ENCODE measurements around the gene SHC3.

SHC3 gene

DNA sequence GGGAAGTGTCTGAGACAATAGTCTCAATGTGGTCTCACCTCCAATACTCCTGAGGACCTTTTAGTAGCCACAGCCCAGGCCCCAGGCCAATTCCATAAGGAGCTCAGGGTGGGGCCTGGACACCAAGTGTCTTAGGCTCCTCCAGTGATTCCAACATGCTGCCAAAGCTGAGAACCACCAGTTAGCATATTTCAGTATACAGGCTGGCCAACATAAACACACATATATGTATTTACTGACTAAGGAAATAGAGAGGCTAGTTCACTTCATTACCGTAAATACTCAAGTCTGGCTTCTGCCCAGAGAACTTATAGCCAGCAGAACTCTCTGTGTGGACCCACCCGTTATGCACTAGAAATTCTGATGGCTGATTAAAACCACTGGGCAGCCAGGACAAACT lies 163.3 kb downstream of the SHC3 start:
- H3K4me3 Mint-ChIP-seq: no peak overlapping the region
- no peaks in the 10 kb centered on the region for H3K9me3 Mint-ChIP-seq
- DNase-seq (ENCODE audit: low spot score in 2 of 2): no peak
- ATAC-seq (replicated peaks; ENCODE audit: extremely low read depth, poor library complexity, severe bottlenecking): no peak
- H3K4me1 Mint-ChIP-seq: no peaks in the 10 kb centered on the region
- peaks cover 53% of the 10 kb centered on the region for H3K27me3 Mint-ChIP-seq
- H3K27ac Mint-ChIP-seq (ENCODE audit: low read depth): no peak overlapping the region
- no peaks in the 10 kb centered on the region for H3K36me3 Mint-ChIP-seq (ENCODE audit: insufficient read depth)

DNA sequence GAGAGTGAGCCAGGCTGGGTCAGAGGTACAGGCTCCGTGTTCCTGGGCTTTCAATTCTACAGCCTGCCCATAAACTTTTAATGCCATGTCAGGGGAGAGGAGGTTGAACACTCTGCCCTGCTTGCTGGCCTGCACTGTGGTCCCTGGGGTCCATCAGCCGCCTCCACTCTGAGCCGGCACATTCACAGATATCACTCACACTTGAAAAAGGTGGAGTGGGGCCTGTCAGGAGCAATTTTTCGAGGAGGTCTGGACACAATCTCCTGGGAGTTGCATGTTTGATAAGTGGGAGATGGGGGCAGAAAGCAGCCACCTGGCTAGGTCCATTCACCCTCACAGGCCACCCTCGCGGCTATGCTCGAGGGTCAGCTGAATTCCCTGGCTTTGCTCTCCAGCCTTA lies 164.5 kb downstream of the SHC3 start:
- H3K27me3 Mint-ChIP-seq: peaks cover 46% of the 10 kb centered on the region
- no peak for DNase-seq (ENCODE audit: low spot score in 2 of 2)
- no peak for ATAC-seq (replicated peaks; ENCODE audit: extremely low read depth, poor library complexity, severe bottlenecking)

DNA sequence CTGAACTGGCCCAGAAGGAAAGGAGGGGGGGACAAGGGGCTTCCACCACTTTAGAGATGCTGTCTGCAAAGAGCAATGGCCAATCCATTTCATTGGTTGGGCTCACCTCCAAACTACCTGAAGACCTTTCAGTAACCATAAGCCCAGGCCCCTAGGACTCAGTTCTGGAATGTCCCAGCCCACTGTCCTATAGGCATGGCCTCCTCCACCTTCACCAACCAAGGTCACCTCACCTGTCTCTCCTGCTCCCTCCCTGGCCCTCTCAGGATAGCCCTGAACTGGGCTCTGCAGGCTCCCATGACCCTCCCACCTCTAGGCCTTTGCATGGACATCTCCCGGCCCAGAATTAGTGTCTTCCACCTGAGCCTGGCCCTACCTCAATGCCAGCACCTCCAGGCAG lies 165.0 kb downstream of the SHC3 start:
- Mint-ChIP-seq H3K27me3 (peaks cover 46% of the 10 kb centered on the region), H3K4me3 (no peak overlapping the region), H3K4me1 (no peaks in the 10 kb centered on the region), H3K36me3 (ENCODE audit: insufficient read depth) (no peaks in the 10 kb centered on the region), H3K9me3 (no peaks in the 10 kb centered on the region), H3K27ac (ENCODE audit: low read depth) (no peak overlapping the region)
- ATAC-seq (replicated peaks; ENCODE audit: extremely low read depth, poor library complexity, severe bottlenecking): no peak
- no peak for DNase-seq (ENCODE audit: low spot score in 2 of 2)

More for the DNA sequence above, 164.5 kb downstream of the SHC3 start:
- Mint-ChIP-seq H3K4me1 (no peaks in the 10 kb centered on the region), H3K27ac (ENCODE audit: low read depth) (no peak overlapping the region), H3K9me3 (no peaks in the 10 kb centered on the region), H3K4me3 (no peak overlapping the region), H3K36me3 (ENCODE audit: insufficient read depth) (no peaks in the 10 kb centered on the region)

DNA sequence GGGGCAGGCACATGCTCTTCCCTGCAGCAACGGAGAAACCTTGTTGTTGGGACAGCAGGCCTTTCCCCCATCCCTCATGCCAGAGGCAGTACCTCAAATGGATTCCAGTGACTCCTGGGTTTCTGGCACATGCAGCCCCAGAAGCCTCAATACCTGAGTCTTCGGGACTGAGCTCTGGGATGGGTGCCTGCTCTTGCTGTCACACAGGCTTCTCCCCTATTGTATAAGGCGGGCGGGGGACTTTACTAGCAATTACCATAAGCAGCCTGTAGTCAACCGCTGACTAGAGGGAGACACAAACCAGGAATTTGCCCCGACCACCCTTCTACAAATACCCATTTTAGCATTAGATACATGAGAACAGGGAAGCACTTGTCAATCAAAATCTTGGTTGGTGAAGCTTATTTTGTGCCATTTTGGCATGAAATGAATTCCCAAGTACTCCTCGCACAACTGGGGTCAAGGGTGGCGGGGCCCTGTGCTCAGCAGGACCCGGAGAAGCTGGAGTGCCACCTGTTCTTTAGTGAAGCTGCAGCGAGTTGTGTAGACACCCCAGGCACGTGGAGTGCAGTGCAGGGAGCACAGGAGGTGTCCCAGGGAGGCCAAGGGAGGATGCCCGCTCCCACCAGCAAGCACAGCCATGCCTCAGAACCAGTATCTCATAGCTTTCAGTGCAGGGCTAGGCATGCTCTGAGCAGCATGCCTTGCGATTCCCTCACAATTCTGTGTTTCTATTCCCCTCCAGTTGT lies 166.2 kb downstream of the SHC3 start:
- no peaks in the 10 kb centered on the region for H3K36me3 Mint-ChIP-seq (ENCODE audit: insufficient read depth)
- no peak for DNase-seq (ENCODE audit: low spot score in 2 of 2)
- no peak overlapping the region for H3K27ac Mint-ChIP-seq (ENCODE audit: low read depth)
- no peak for ATAC-seq (replicated peaks; ENCODE audit: extremely low read depth, poor library complexity, severe bottlenecking)
- no peaks in the 10 kb centered on the region for H3K9me3 Mint-ChIP-seq
- H3K4me3 Mint-ChIP-seq: no peak overlapping the region
- peaks cover 46% of the 10 kb centered on the region for H3K27me3 Mint-ChIP-seq
- no peaks in the 10 kb centered on the region for H3K4me1 Mint-ChIP-seq

DNA sequence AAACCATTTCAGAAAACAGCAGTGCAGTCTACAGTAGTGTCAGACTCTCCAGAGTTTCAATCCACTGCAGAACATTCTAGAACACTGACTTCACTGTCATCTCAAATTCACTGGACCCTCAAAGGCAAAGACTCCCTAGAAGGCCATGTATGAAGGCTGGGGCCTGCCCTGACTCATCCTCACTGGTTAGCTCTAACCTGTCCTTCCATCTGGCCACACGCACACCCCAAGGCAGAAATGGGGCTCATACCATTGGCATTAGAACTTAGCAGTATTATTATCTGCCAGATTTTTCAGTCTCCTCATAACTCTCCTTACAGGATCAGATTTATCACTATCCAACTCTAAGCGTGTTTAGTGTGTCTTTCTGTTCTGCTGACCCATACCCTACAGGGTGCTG lies 166.9 kb downstream of the SHC3 start:
- DNase-seq (ENCODE audit: low spot score in 2 of 2) (no peak), ATAC-seq (replicated peaks; ENCODE audit: extremely low read depth, poor library complexity, severe bottlenecking) (no peak)
- Mint-ChIP-seq H3K36me3 (ENCODE audit: insufficient read depth) (no peaks in the 10 kb centered on the region), H3K9me3 (no peaks in the 10 kb centered on the region), H3K27me3 (peaks cover 46% of the 10 kb centered on the region), H3K4me3 (no peak overlapping the region), H3K27ac (ENCODE audit: low read depth) (no peak overlapping the region), H3K4me1 (no peaks in the 10 kb centered on the region)

DNA sequence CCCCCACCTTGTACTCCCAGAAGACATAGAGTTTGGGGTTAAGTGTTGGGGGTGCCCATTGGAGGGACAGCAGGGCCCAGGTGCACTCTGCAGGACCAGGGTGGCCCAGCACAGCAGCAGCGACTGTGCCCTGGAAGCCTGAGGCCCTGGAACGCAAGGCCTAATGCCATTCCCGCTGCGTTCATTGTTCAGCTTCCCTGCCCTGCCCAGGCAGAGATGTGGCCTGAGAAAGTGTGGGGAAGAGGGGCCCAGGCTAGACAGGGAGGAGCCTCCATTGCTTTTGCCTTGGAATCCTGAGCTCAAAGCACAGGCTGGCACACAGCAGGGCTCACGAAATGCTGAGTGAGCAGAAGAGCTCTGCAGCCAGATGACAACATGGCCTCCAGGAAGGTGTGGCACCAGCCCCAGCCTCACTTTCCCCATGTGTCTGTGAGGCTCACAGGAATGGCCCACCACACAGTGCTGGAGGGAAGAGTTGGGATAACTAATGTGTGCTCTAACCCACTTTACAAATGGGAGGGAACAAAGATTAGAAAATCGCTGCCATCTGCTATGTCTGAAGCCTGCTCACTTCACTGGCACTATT lies 168.0 kb downstream of the SHC3 start:
- Mint-ChIP-seq H3K4me3 (no peak overlapping the region), H3K9me3 (no peaks in the 10 kb centered on the region), H3K4me1 (no peaks in the 10 kb centered on the region), H3K27ac (ENCODE audit: low read depth) (no peak overlapping the region), H3K27me3 (peaks cover 39% of the 10 kb centered on the region), H3K36me3 (ENCODE audit: insufficient read depth) (no peaks in the 10 kb centered on the region)
- DNase-seq (ENCODE audit: low spot score in 2 of 2): no peak
- ATAC-seq (replicated peaks; ENCODE audit: extremely low read depth, poor library complexity, severe bottlenecking): no peak

DNA sequence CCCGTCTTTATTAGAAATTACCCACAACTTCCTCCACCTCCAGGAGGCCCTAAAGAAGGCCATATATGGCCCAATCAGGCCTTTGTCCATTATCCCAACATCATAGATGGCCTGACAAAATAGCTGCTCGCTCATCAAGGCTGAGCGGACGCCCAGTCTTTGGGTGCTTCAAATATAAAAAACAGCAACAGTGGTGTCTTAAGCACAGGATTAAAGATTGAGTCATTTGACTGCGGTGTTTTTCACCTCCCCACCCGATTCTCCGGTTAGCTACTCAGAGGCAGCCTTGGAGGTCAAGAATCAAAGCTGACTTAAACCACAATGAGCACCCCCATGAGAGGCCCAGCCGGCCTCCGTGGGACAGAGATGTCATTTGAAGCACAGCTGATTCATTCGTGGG lies 168.6 kb downstream of the SHC3 start:
- Mint-ChIP-seq H3K4me3 (no peak overlapping the region), H3K4me1 (no peaks in the 10 kb centered on the region), H3K36me3 (ENCODE audit: insufficient read depth) (no peaks in the 10 kb centered on the region), H3K27me3 (peaks cover 34% of the 10 kb centered on the region), H3K27ac (ENCODE audit: low read depth) (no peak overlapping the region), H3K9me3 (no peaks in the 10 kb centered on the region)
- DNase-seq (ENCODE audit: low spot score in 2 of 2): no peak
- no peak for ATAC-seq (replicated peaks; ENCODE audit: extremely low read depth, poor library complexity, severe bottlenecking)

DNA sequence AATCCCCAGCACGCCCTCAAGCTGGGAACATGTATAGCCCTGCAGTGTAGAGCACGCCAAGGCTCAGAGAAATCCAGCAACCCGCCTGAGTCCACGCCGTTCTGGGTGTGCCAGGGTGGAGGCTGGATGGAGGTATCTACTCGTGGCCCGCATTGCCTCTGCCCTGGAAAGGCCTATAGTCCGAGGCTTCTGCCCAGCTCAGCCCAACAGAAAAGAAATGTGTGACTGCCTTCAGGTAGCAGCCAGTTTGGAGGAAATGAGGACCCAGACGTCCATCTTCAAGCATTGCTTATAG lies 169.1 kb downstream of the SHC3 start:
- no peaks in the 10 kb centered on the region for H3K9me3 Mint-ChIP-seq
- DNase-seq (ENCODE audit: low spot score in 2 of 2) (no peak), ATAC-seq (replicated peaks; ENCODE audit: extremely low read depth, poor library complexity, severe bottlenecking) (no peak)
- H3K36me3 Mint-ChIP-seq (ENCODE audit: insufficient read depth): no peaks in the 10 kb centered on the region
- no peak overlapping the region for H3K27ac Mint-ChIP-seq (ENCODE audit: low read depth)
- H3K4me3 Mint-ChIP-seq: no peak overlapping the region
- H3K27me3 Mint-ChIP-seq: peaks cover 28% of the 10 kb centered on the region
- H3K4me1 Mint-ChIP-seq: no peaks in the 10 kb centered on the region

DNA sequence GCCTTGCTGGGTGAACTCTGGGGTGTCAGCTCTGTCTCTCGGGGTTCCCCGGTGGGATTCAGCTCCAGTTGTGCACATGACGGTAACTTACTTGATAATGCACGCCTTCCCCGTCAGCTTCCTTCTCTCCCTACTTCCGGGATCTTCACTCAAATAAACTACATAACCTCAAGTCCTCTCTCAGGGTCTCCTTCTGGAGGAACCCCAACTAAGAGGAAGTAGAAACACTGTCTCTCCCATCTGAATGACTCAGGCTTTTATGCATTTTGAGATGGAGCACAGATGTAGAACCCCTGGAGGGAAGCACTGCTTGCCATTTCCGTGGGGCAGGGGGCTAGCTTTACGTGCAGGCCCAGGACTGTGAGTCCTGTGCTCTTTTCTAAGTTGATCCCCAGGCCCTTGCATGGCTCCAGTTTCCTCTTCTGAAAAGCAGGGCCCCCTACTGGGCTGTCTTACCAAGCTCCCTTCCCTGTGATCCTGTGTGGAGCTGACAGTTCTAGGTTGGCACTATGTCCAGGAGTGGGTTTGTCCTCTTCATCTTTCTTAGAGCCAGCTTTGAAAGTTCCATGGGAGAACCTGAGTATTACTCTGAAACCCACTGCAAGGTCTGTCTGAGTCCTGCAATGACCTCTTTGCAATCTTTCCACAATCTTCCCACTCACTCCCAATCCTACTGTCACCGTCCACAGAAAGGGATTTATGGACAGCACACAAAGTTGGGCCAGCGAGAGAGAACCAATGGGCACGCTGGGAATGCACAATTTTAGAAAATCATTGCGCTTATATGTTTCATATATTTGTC lies 169.7 kb downstream of the SHC3 start:
- Mint-ChIP-seq H3K4me1 (no peaks in the 10 kb centered on the region), H3K9me3 (no peaks in the 10 kb centered on the region), H3K36me3 (ENCODE audit: insufficient read depth) (no peaks in the 10 kb centered on the region), H3K27ac (ENCODE audit: low read depth) (no peak overlapping the region), H3K4me3 (no peak overlapping the region), H3K27me3 (peaks cover 23% of the 10 kb centered on the region)
- DNase-seq (ENCODE audit: low spot score in 2 of 2) (no peak), ATAC-seq (replicated peaks; ENCODE audit: extremely low read depth, poor library complexity, severe bottlenecking) (no peak)

DNA sequence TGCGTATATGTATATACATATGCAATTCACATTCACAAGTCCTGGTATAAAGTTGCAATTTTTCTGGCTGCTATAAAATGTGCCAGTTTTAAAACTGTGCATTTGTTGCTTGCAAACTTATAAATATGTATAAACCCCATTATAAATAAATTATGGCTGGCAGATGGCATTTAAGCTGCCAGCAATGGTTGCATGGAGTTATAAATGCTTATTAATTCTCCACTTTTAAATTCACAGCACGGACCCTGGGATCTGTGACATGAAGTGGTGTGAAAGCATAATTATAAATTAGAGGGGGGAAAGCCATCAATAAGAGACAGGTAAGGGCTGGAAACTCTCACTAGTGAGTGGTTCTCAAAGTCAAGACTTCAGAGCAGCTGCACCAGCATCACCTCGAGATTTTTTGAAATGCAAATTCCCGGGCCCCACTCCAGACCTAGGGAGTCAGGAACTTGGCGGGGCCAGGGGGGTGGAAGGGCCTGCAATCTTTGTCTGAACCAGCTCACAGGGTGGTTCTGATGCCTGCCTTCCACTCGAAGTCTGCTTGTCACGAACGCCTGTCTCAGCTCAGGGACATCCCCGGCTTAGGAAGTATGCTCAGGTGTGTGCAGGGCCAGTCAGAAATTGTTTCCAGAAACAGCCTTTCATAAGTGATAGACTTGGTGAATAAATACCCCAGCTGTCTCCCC lies 170.4 kb downstream of the SHC3 start:
- DNase-seq (ENCODE audit: low spot score in 2 of 2): no peak
- Mint-ChIP-seq H3K4me1 (no peaks in the 10 kb centered on the region), H3K9me3 (no peaks in the 10 kb centered on the region), H3K27ac (ENCODE audit: low read depth) (no peak overlapping the region), H3K4me3 (no peak overlapping the region), H3K27me3 (peaks cover 16% of the 10 kb centered on the region), H3K36me3 (ENCODE audit: insufficient read depth) (no peaks in the 10 kb centered on the region)
- ATAC-seq (replicated peaks; ENCODE audit: extremely low read depth, poor library complexity, severe bottlenecking): no peak

DNA sequence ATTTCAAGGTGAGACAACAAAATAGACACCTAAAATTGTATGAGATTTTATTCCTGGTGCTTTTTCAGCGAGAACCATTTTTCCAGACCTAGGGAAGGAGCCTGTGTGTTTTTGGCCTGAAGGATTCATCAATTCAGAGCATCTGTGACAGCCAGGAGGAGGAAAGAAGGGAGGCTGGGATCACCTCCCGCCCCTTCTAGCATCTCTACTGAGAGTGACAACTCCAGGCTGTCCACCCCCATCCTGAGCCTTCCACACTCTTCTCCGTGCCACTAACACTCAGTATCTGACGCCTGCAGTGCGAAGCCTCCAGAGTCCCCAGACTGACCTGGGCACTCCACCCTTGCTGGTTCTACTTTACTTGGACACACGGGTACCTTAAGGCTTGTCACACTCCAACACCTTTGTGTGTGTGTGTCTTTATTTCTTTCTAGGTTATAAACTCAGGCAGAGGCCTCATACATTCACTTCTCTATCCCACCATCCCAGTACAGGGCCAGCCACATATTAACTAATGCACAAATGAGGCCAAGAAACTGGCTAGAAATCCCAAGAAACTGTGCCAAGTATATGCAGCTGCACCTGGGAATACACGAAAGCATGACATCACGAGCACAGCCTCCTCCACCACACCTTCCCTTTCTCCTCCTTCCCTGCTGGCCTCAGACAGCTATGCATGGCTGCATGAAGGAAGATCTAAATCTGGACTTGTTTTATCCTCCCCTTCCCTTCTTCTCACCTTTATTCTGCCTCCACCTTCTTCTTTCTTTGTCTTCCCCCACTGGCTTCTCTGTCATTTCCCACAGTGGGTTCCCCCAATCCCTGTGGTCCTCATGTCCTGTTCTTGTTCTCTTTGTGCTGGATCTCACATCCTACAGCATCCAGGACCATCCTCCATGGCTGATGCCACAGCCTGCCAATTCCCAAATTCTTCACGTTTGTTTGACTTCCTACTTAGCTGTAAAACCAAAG lies 171.3 kb downstream of the SHC3 start:
- Mint-ChIP-seq H3K4me1 (no peaks in the 10 kb centered on the region), H3K36me3 (ENCODE audit: insufficient read depth) (no peaks in the 10 kb centered on the region), H3K9me3 (no peaks in the 10 kb centered on the region), H3K27ac (ENCODE audit: low read depth) (no peak overlapping the region), H3K4me3 (no peak overlapping the region), H3K27me3 (peaks cover 16% of the 10 kb centered on the region)
- no peak for DNase-seq (ENCODE audit: low spot score in 2 of 2)
- no peak for ATAC-seq (replicated peaks; ENCODE audit: extremely low read depth, poor library complexity, severe bottlenecking)

DNA sequence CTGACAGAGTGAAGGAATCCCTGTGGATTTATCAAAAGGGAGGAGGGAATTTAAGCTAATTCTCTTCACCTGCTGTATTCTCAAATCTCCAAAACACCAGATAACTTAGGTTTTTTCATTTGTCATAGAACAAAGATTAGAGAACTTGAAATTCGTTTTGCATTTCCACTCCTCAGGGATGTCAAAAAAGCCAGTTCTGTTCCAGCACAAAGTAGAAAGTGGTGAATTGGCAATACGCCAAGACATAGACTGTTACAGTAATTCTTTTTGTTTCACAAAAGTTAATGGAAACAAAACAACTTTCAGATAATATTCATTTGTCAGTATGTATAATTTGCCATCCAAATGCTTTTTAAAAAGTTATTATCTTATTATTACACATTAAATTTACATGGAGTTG lies 172.4 kb downstream of the SHC3 start:
- no peaks in the 10 kb centered on the region for H3K36me3 Mint-ChIP-seq (ENCODE audit: insufficient read depth)
- peaks cover 18% of the 10 kb centered on the region for H3K27me3 Mint-ChIP-seq
- H3K4me3 Mint-ChIP-seq: no peak overlapping the region
- H3K9me3 Mint-ChIP-seq: no peaks in the 10 kb centered on the region
- H3K27ac Mint-ChIP-seq (ENCODE audit: low read depth): no peak overlapping the region
- ATAC-seq (replicated peaks; ENCODE audit: extremely low read depth, poor library complexity, severe bottlenecking) (no peak), DNase-seq (ENCODE audit: low spot score in 2 of 2) (no peak)
- no peaks in the 10 kb centered on the region for H3K4me1 Mint-ChIP-seq
